Chondrocyte (in vitro differentiated cells): ENCODE data around the gene LRP2BP. TPM values are rescaled to one million over a fixed set of nuclear protein-coding genes. Genes with fewer than 3 reads are reported as not detected.

Experiments
- DNase-seq: peaks from one replicate; pipeline ENCODE4 v3.0.0; 2021; ENCODE audit warnings: mixed read lengths, low spot score
- H3K27ac Mint-ChIP-seq: one replicate; pipeline ENCODE4 v1.8.0; 2021; ENCODE audit warnings: mild to moderate bottlenecking, moderate library complexity, mixed read lengths; ENCODE audit not compliant: unreplicated experiment
- H3K27me3 Mint-ChIP-seq: 2 replicates; pipeline ENCODE4 v1.8.0; 2021; ENCODE audit warnings: low read depth, mixed read lengths
- H3K36me3 Mint-ChIP-seq: 2 replicates; pipeline ENCODE4 v1.8.0; 2021; ENCODE audit warnings: low read depth, mixed read lengths
- H3K4me1 Mint-ChIP-seq: 2 replicates; pipeline ENCODE4 v1.8.0; 2021; ENCODE audit warnings: low read depth, mild to moderate bottlenecking, mixed read lengths
- H3K4me3 Mint-ChIP-seq: one replicate; pipeline ENCODE4 v1.8.0; 2021; ENCODE audit warnings: mild to moderate bottlenecking, moderate library complexity, mixed read lengths; ENCODE audit not compliant: unreplicated experiment
- H3K9me3 Mint-ChIP-seq: 2 replicates; pipeline ENCODE4 v1.8.0; 2021; ENCODE audit warnings: low read depth, mixed read lengths
- CTCF ChIP-seq: fragments of 200-600 bp; sonication (generic); IDR thresholded peaks from 2 replicates; pipeline ENCODE4 v1.5.0; 2021; ENCODE audit warnings: antibody characterized with exemption, mild to moderate bottlenecking, moderate library complexity
- total RNA-seq: library from RNA; stranded (reverse); gene quantifications from 3 replicates; pipeline ENCODE4 v1.2.1, GENCODE V29; 2021

The LRP2BP gene
- total RNA-seq, 1 donor from 2014 or later: 0.52 TPM

DNA sequence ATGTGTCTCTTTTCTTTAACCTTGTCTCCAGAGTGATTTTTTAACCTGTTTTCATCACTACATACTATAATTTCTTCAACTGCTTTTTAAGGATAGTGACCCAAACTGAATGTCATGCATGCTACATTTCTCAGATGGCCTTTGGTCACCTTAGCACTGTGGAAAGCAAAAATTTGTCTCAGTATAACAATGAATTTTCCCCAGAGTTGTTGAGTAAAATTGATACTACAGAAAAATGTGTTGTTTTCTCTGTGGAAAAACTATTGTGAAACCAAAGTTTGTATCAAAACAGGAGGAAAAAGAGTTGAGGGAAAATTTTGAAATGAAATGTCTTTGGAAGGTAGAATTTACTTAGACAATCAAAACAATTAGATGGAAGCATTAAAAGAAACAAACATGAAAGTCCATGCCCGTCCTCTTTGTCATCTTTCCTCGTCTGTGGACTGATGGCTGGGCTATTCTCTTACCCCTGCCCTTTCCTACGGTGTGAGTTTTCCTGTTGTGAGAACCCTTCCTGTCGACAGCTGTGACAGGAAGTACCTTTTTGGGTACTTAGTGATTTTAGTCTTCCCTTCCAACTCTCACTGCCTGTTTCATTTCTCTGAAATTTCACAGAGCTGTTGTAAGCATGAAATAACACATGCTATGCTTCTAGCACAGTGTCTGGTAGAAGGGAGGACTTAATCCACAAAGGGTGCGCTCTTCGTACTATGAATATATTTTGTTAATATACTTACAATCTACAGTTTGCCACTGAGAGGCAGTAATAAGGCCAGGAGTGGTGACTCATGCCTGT, 50.8 kb downstream of the LRP2BP start:
- Mint-ChIP-seq H3K36me3 (peaks cover 27% of the 10 kb centered on the region), H3K4me3 (no peak overlapping the region), H3K27ac (peak overlapping the region; percentile 89), H3K9me3 (peaks cover 5% of the 10 kb centered on the region), H3K27me3 (no peaks in the 10 kb centered on the region), H3K4me1 (peaks cover 73% of the 10 kb centered on the region)
- TF ChIP-seq CTCF: peak; percentile 32
- no peak for DNase-seq

DNA sequence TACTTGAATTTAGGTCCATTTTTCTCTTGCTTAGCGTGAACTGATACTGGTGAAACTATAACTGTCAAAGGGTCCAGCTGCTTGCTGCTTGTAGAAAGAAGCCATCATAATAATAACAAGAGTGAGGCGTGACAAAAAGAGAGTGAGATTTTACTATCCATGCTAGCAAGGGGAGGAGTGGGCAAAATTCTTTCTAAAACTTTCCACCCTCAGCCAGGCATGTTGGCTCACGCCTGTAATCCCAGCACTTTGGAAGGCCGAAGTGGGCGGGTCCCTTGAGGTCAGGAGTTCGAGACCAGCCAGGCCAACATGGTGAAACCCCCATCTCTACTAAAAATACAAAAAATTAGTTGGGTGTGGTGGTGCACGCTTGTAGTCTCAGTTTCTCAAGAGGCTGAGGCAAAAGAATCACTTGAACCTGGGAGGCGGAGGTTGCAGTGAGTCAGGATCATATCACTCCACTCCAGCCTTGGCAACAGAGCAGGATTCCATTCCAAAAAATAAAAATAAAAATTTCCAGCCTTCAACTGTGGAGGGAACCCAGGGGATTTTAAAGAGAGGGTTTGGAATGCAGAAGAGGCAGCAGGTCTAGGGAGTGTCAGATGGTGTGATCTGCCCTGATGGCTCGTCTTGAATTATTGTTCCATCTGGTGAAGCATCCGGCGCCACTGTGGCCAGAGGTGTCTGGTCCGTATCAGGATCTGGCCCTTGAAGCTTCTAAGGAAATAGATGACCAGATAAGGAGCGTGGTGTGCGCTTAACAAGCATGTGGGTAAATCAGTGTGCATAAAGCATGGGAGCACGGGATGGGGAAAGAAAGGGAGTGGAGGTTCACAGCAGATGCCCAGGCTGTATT, 51.8 kb downstream of the LRP2BP start:
- peaks cover 24% of the 10 kb centered on the region for H3K36me3 Mint-ChIP-seq
- H3K27me3 Mint-ChIP-seq: no peaks in the 10 kb centered on the region
- peaks cover 80% of the 10 kb centered on the region for H3K4me1 Mint-ChIP-seq
- H3K9me3 Mint-ChIP-seq: peaks cover 8% of the 10 kb centered on the region
- H3K4me3 Mint-ChIP-seq: peak overlapping the region; percentile 11
- no peak for DNase-seq
- no peak for TF ChIP-seq CTCF
- peak overlapping the region; percentile 89 for H3K27ac Mint-ChIP-seq

- Mint-ChIP-seq H3K4me1 (peaks cover 69% of the 10 kb centered on the region), H3K27ac (no peak overlapping the region), H3K36me3 (peaks cover 32% of the 10 kb centered on the region), H3K27me3 (no peaks in the 10 kb centered on the region), H3K4me3 (no peak overlapping the region), H3K9me3 (peaks cover 13% of the 10 kb centered on the region)
- TF ChIP-seq CTCF: no peak
- DNase-seq: no peak
Measured at GRCh38 chr4:185341841-185342240, 53.9 kb downstream of the LRP2BP start.

- Mint-ChIP-seq H3K36me3 (peaks cover 35% of the 10 kb centered on the region), H3K27ac (no peak overlapping the region), H3K9me3 (peaks cover 13% of the 10 kb centered on the region), H3K4me1 (peaks cover 69% of the 10 kb centered on the region), H3K4me3 (no peak overlapping the region), H3K27me3 (no peaks in the 10 kb centered on the region)
- TF ChIP-seq CTCF: no peak
- DNase-seq: no peak
Measured at GRCh38 chr4:185341377-185341776, 54.3 kb downstream of the LRP2BP start.

GRCh38 chr4:185339941-185340340, 55.8 kb downstream of the LRP2BP start:
- Mint-ChIP-seq H3K36me3 (peaks cover 37% of the 10 kb centered on the region), H3K27ac (no peak overlapping the region), H3K9me3 (peaks cover 13% of the 10 kb centered on the region), H3K4me3 (no peak overlapping the region), H3K4me1 (peaks cover 67% of the 10 kb centered on the region), H3K27me3 (no peaks in the 10 kb centered on the region)
- no peak for DNase-seq
- TF ChIP-seq CTCF: no peak
